ENCODE measurements around the gene ACYP1. TPM values are rescaled to one million over a fixed set of nuclear protein-coding genes. Genes with fewer than 3 reads are reported as not detected.

The ACYP1 gene
- total RNA-seq, 4 donors from 2014 or later, result 6.6 to 36.0 (median 23.2) TPM

- peaks cover 10 to 59% (median 40%) of the 10 kb centered on the region in 4 donors for H3K4me1 ChIP-seq
- intact Hi-C loops (cut with DNase I; ENCODE audit: low total_unique reads) (no loop called here), in situ Hi-C loops (cut with MboI; ENCODE audit: low pct_ligation_motif_present in 1 of 4, low pct_unique_long_range_greater_than_20kb in 1 of 4, low sequenced_read_pairs in 3 of 4) (no loop called here)
- no peaks in the 10 kb centered on the region for H3K9me3 ChIP-seq
- DNase-seq, result no peak
- H3K27ac ChIP-seq, result peak overlapping the region; percentile 80 to 82 (median 81)
- no peaks in the 10 kb centered on the region for H3K27me3 ChIP-seq
- H3K36me3 ChIP-seq, result peaks cover 0 to 9% (median 0%) of the 10 kb centered on the region in 4 donors
- H3K4me3 ChIP-seq, result no peak overlapping the region
- 58% methylated on average over 1 of the region's 1 CpG; no CpG with 5 or more reads in 1 of the 2 donors for WGBS, 2 donors (ENCODE audit: low coverage in 1 of 2)
- TF ChIP-seq EP300 (IDR thresholded peaks at IDR 0.05; ENCODE audit: low read depth), result peak; percentile 11
- peak in 2 of 3 donors; percentile 28 to 34 for TF ChIP-seq POLR2AphosphoS5 (IDR thresholded peaks at IDR 0.05)
- no peak for TF ChIP-seq CTCF (IDR thresholded peaks at IDR 0.05)
- TF ChIP-seq POLR2A (IDR thresholded peaks at IDR 0.05), result no peak
Measured at GRCh38 chr14:75040507-75040906, 23.3 kb downstream of the ACYP1 start.

- WGBS, 2 donors (ENCODE audit: low coverage in 1 of 2), result 95 to 100% methylated on average over 2 of the region's 2 CpGs
- intact Hi-C loops (cut with DNase I; ENCODE audit: low total_unique reads), result no loop called here
- H3K36me3 ChIP-seq, result peaks cover 0 to 46% (median 14%) of the 10 kb centered on the region in 4 donors
- TF ChIP-seq CTCF (IDR thresholded peaks at IDR 0.05) (no peak), POLR2A (IDR thresholded peaks at IDR 0.05) (no peak), EP300 (IDR thresholded peaks at IDR 0.05; ENCODE audit: low read depth) (no peak), POLR2AphosphoS5 (IDR thresholded peaks at IDR 0.05) (no peak)
- no peak overlapping the region for H3K27ac ChIP-seq
- H3K4me3 ChIP-seq, result no peak overlapping the region
- H3K9me3 ChIP-seq, result no peaks in the 10 kb centered on the region
- H3K4me1 ChIP-seq, result no peaks in the 10 kb centered on the region
- no peaks in the 10 kb centered on the region for H3K27me3 ChIP-seq
- DNase-seq, result no peak
- in situ Hi-C loops (cut with MboI; ENCODE audit: low pct_ligation_motif_present in 1 of 4, low pct_unique_long_range_greater_than_20kb in 1 of 4, low sequenced_read_pairs in 3 of 4), result no loop called here
Measured at GRCh38 chr14:75032939-75033338, 30.9 kb downstream of the ACYP1 start.

GRCh38 chr14:75030147-75030546, 33.7 kb downstream of the ACYP1 start:
- TF ChIP-seq POLR2A (IDR thresholded peaks at IDR 0.05) (no peak), CTCF (IDR thresholded peaks at IDR 0.05) (no peak), POLR2AphosphoS5 (IDR thresholded peaks at IDR 0.05) (no peak), EP300 (IDR thresholded peaks at IDR 0.05; ENCODE audit: low read depth) (no peak)
- Histone ChIP-seq H3K4me1 (peaks cover 0 to 6% (median 0%) of the 10 kb centered on the region in 4 donors), H3K27me3 (no peaks in the 10 kb centered on the region), H3K36me3 (peaks cover 0 to 52% (median 14%) of the 10 kb centered on the region in 4 donors), H3K4me3 (no peak overlapping the region), H3K27ac (no peak overlapping the region), H3K9me3 (no peaks in the 10 kb centered on the region)
- intact Hi-C loops (cut with DNase I; ENCODE audit: low total_unique reads) (no loop called here), in situ Hi-C loops (cut with MboI; ENCODE audit: low pct_ligation_motif_present in 1 of 4, low pct_unique_long_range_greater_than_20kb in 1 of 4, low sequenced_read_pairs in 3 of 4) (no loop called here)
- no peak for DNase-seq
- WGBS, 2 donors (ENCODE audit: low coverage in 1 of 2), result 0% methylated on average over 1 of the region's 1 CpG

- H3K27me3 ChIP-seq, result no peaks in the 10 kb centered on the region
- peaks cover 0 to 45% (median 10%) of the 10 kb centered on the region in 4 donors for H3K36me3 ChIP-seq
- H3K27ac ChIP-seq, result peak overlapping the region in 2 of 4 donors; percentile 62 to 63
- intact Hi-C loops (cut with DNase I; ENCODE audit: low total_unique reads), result no loop called here
- TF ChIP-seq POLR2AphosphoS5 (IDR thresholded peaks at IDR 0.05) (no peak), POLR2A (IDR thresholded peaks at IDR 0.05) (no peak), EP300 (IDR thresholded peaks at IDR 0.05; ENCODE audit: low read depth) (no peak), CTCF (IDR thresholded peaks at IDR 0.05) (no peak)
- 89 to 94% methylated on average over 2 of the region's 2 CpGs for WGBS, 2 donors (ENCODE audit: low coverage in 1 of 2)
- no peaks in the 10 kb centered on the region for H3K9me3 ChIP-seq
- H3K4me3 ChIP-seq, result no peak overlapping the region
- in situ Hi-C loops (cut with MboI; ENCODE audit: low pct_ligation_motif_present in 1 of 4, low pct_unique_long_range_greater_than_20kb in 1 of 4, low sequenced_read_pairs in 3 of 4), result no loop called here
- DNase-seq, result no peak
- H3K4me1 ChIP-seq, result peaks cover 0 to 20% (median 7%) of the 10 kb centered on the region in 4 donors
Measured at GRCh38 chr14:75025876-75026275, 37.9 kb downstream of the ACYP1 start.
